HepG2 (cell line): ENCODE results near the gene DCTN2. TPM values are rescaled to one million over a fixed set of nuclear protein-coding genes. Genes with fewer than 3 reads are reported as not detected.
A peak's percentile ranks its signal among the peaks of the same experiment; 100 is the strongest.

ENCODE experiments used
- ATAC-seq: fragments of 200-7000 bp; cut with Tn5 transposase; 3 replicates; pipeline ENCODE4 v1.9.1; 2020; ENCODE audit warnings: mild to moderate bottlenecking, moderate library complexity
- BruUV-seq: library from RNA; stranded (reverse); fragments of 400-500 nt; replicated peaks from 2 replicates; lab custom pipeline; 2021; lab: Mats Ljungman, UMichigan
- CTCF ChIA-PET: fragments of 300-600 bp; formaldehyde crosslinking; extraction: SDS; loops from one replicate; lab custom pipeline; 2021; ENCODE audit warnings: low total read pairs, inconsistent platforms, low intra/inter-chr PET ratio; lab: Yijun Ruan, JAX
- POLR2A ChIA-PET: fragments of 350-600 bp; sonication (Branson Sonifier 250); formaldehyde crosslinking; loops from one replicate; lab custom pipeline; 2020; ENCODE audit warnings: antibody characterized with exemption, inconsistent platforms; lab: Yijun Ruan, JAX
- DNase-seq: peaks from one replicate; pipeline ENCODE4 v3.0.0-alpha.2; 2015; ENCODE audit warnings: low spot score
- FAIRE-seq: peaks from 3 replicates; lab custom pipeline; 2011; peaks lifted over from hg19 to GRCh38; lab: Jason Lieb, UNC
- H2AFZ ChIP-seq: one replicate; pipeline ENCODE4 v1.6.1; 2011; ENCODE audit warnings: low read length, inconsistent platforms
- H3K27ac ChIP-seq: fragments of 300-600 bp; 3 replicates; pipeline ENCODE4 v1.8.0; 2011; ENCODE audit warnings: mixed run types, mild to moderate bottlenecking, mixed read lengths, low read length, inconsistent platforms; ENCODE audit not compliant: insufficient read depth; ENCODE audit errors: extremely low read length
- H3K27me3 ChIP-seq, 2 experiments: fragments of 200-600 bp in 1 of 2; 2 replicates in 1 of 2; 3 replicates in 1 of 2; pipeline versions ENCODE4 v1.6.0 to v1.8.0; 2011; ENCODE audit warnings: low read length in 2 of 2, mild to moderate bottlenecking in 2 of 2, moderate library complexity in 2 of 2, inconsistent platforms in 1 of 2; ENCODE audit not compliant: insufficient read depth in 2 of 2, control insufficient read depth in 1 of 2
- H3K36me3 ChIP-seq, 2 experiments: fragments of 200-600 bp in 1 of 2; replicated peaks in 1 of 2; 2 replicates in 1 of 2; 3 replicates in 1 of 2; pipeline versions ENCODE4 v1.5.1 to v1.8.0; 2011; ENCODE audit warnings: low read length in 2 of 2, inconsistent platforms in 1 of 2; ENCODE audit not compliant: insufficient read depth in 2 of 2, control insufficient read depth in 1 of 2
- H3K4me1 ChIP-seq: 2 replicates; pipeline ENCODE4 v1.5.1; 2012; ENCODE audit warnings: low read length, inconsistent platforms; ENCODE audit not compliant: insufficient read depth
- H3K4me2 ChIP-seq: 2 replicates; pipeline ENCODE4 v1.6.0; 2011; ENCODE audit warnings: low read depth, low read length, inconsistent platforms
- H3K4me3 ChIP-seq, 3 experiments: fragments of 200-600 bp in 1 of 3; sonication (generic), shearing (Covaris generic) in 1 of 3; replicated peaks in 1 of 3; 2 replicates each; pipeline ENCODE4 v1.5.1; 2011 to 2016; ENCODE audit warnings: low read length in 3 of 3, inconsistent platforms in 2 of 3, low read depth in 2 of 3, mild to moderate bottlenecking in 2 of 3, control low read depth in 1 of 3, mixed read lengths in 1 of 3; ENCODE audit not compliant: insufficient read depth in 1 of 3
- H3K79me2 ChIP-seq: one replicate; pipeline ENCODE4 v1.6.1; 2011; ENCODE audit warnings: low read length, inconsistent platforms; ENCODE audit not compliant: insufficient read depth
- H3K9ac ChIP-seq: 2 replicates; pipeline ENCODE4 v1.6.0; 2011; ENCODE audit warnings: mild to moderate bottlenecking, low read depth, low read length, inconsistent platforms; ENCODE audit not compliant: insufficient read depth
- H3K9me3 ChIP-seq: 2 replicates; pipeline ENCODE4 v1.5.1; 2012; ENCODE audit warnings: mild to moderate bottlenecking, low read length
- H4K20me1 ChIP-seq: 2 replicates; pipeline ENCODE4 v1.6.0; 2011; ENCODE audit warnings: inconsistent platforms, mild to moderate bottlenecking, low read length, moderate library complexity; ENCODE audit not compliant: insufficient read depth
- BHLHE40 ChIP-seq: IDR thresholded peaks from 2 replicates; pipeline ENCODE4 v1.6.1; 2011; ENCODE audit warnings: low read length, improper control_type of control experiment
- CCDC6 ChIP-seq: sonication (generic); formaldehyde crosslinking; IDR thresholded peaks from 2 replicates; pipeline ENCODE4 v1.8.1; 2022; ENCODE audit warnings: mild to moderate bottlenecking, missing genetic modification reagents, moderate library complexity
- GATA4 ChIP-seq: sonication (generic); IDR thresholded peaks from 2 replicates; pipeline ENCODE4 v1.6.1; 2016; ENCODE audit warnings: antibody characterized with exemption, low read depth, borderline replicate concordance
- MIER3 ChIP-seq: IDR thresholded peaks from 2 replicates; pipeline ENCODE4 v1.6.1; 2016; ENCODE audit warnings: missing compliant biosample characterization, borderline replicate concordance
- POGZ ChIP-seq: sonication (generic); formaldehyde crosslinking; IDR thresholded peaks from 2 replicates; pipeline ENCODE4 v1.4.0; 2020; ENCODE audit warnings: mild to moderate bottlenecking, missing genetic modification reagents
- POLR2AphosphoS2 ChIP-seq: IDR thresholded peaks from 2 replicates; pipeline ENCODE4 v1.6.1; 2011; ENCODE audit warnings: low read depth, low read length, improper control_type of control experiment
- SIX1 ChIP-seq: sonication (generic); formaldehyde crosslinking; IDR thresholded peaks from 2 replicates; pipeline ENCODE4 v1.4.0; 2020; ENCODE audit warnings: missing genetic modification reagents, borderline replicate concordance
- SRSF4 ChIP-seq: fragments of 200-400 bp; formaldehyde crosslinking; IDR thresholded peaks from one replicate; pipeline ENCODE4 v1.6.1; 2018; ENCODE audit warnings: mild to moderate bottlenecking, low read depth, low read length, moderate library complexity; ENCODE audit not compliant: poor library complexity, severe bottlenecking
- ZBTB3 ChIP-seq: sonication (generic); formaldehyde crosslinking; IDR thresholded peaks from 2 replicates; pipeline ENCODE4 v1.4.0; 2020; ENCODE audit warnings: low read depth, mild to moderate bottlenecking, moderate library complexity, missing genetic modification reagents, borderline replicate concordance
- ZNF124 ChIP-seq: sonication (generic); formaldehyde crosslinking; IDR thresholded peaks from 2 replicates; pipeline ENCODE4 v1.4.0; 2020; ENCODE audit warnings: missing genetic modification reagents
- ZNF326 ChIP-seq: sonication (generic); formaldehyde crosslinking; IDR thresholded peaks from 2 replicates; pipeline ENCODE4 v1.4.0; 2020; ENCODE audit warnings: missing genetic modification reagents, borderline replicate concordance
- ZNF33B ChIP-seq: sonication (generic); formaldehyde crosslinking; IDR thresholded peaks from 2 replicates; pipeline ENCODE4 v1.5.1; 2020; ENCODE audit warnings: mild to moderate bottlenecking, missing genetic modification reagents
- ZNF629 ChIP-seq: sonication (generic); formaldehyde crosslinking; conservative IDR thresholded peaks from 2 replicates; pipeline ENCODE4 v1.5.0; 2020; ENCODE audit warnings: missing genetic modification reagents
- ZNF879 ChIP-seq: sonication (generic); formaldehyde crosslinking; IDR thresholded peaks from 2 replicates; pipeline ENCODE4 v1.8.1; 2023; ENCODE audit warnings: missing genetic modification reagents
- ZSCAN21 ChIP-seq: sonication (generic); formaldehyde crosslinking; IDR thresholded peaks from 2 replicates; pipeline ENCODE4 v1.8.0; 2022; ENCODE audit warnings: mild to moderate bottlenecking, missing genetic modification reagents, moderate library complexity, borderline replicate concordance
- WGBS: methylation state at CpG from one replicate; pipeline ENCODE4 v1.1.6; 2017; ENCODE audit warnings: low lambda C conversion rate; 5-methylcytosine and 5-hydroxymethylcytosine counted together
- in situ Hi-C: cut with HindIII; loops from 2 replicates; pipeline ENCODE4 v1.10.0; 2017; ENCODE audit warnings: low pct_unique_long_range_greater_than_20kb; ENCODE audit not compliant: extremely low pct_ligation_motif_present
- intact Hi-C: fragments of 100-400 bp; cut with micrococcal nuclease; formaldehyde crosslinking; loops from one replicate; pipeline ENCODE4 v1.10.0; 2022; ENCODE audit not compliant: unreplicated experiment
- polyA plus RNA-seq, 8 experiments: library from polyadenylated mRNA; depleted of rRNA in 3 of 8; stranded (reverse) in 7 of 8; unstranded in 1 of 8; fragments of >200 nt; fragmentation: Illumina TruSeq in 4 of 8; extraction: Trizol in 4 of 8; gene quantifications; 2 replicates each; pipeline versions ENCODE4 v1.2.1 to v1.2.3, GENCODE V29; 2011 to 2016; ENCODE audit warnings: low read depth in 4 of 8, missing spikeins in 1 of 8, mixed read lengths in 1 of 8; ENCODE audit not compliant: insufficient read depth in 1 of 8
- total RNA-seq, 5 experiments: library from RNA; depleted of rRNA; stranded (reverse); fragments of >200 nt; fragmentation: Illumina TruSeq; extraction: Trizol; gene quantifications; 2 replicates each; pipeline ENCODE4 v1.2.3, GENCODE V29; 2016; ENCODE audit warnings: low read depth in 1 of 5
- TF ChIP-seq, protein P1 (sequence below): sonication (generic); formaldehyde crosslinking; IDR thresholded peaks from 2 replicates; pipeline ENCODE4 v1.4.0; 2020; ENCODE audit warnings: missing genetic modification reagents, low read depth, mild to moderate bottlenecking, borderline replicate concordance

The DCTN2 gene
- total and polyA plus RNA-seq, 2 of the 13 experiments (the other 11 are each of a cell fraction or from before 2014, with no cell fraction given), result 72.0 to 77.4 TPM

- Histone ChIP-seq H3K36me3 (no peaks in the 10 kb centered on the region), H3K27ac (no peak overlapping the region), H3K4me1 (peaks cover 48% of the 10 kb centered on the region), H3K4me2 (peak overlapping the region; percentile 81), H3K9ac (no peak overlapping the region), H3K4me3 (peak overlapping the region in 1 of 3 experiments; percentile 75; a peak in 3 of 6 replicates), H2AFZ (no peak overlapping the region), H4K20me1 (no peaks in the 10 kb centered on the region), H3K79me2 (peaks cover 8% of the 10 kb centered on the region), H3K9me3 (no peaks in the 10 kb centered on the region), H3K27me3 (peaks cover 1 to 27% of the 10 kb centered on the region in 2 experiments; a peak in 3 of 5 replicates)
- no peak for DNase-seq
- in situ Hi-C loops, result no loop called here
- ChIA-PET POLR2A (no interaction called here), CTCF (interaction anchor here (1.3 kb wide), 1 partner anchor 33 kb away, joined by 4 read pairs; no protein-coding TSS in a partner anchor)
- BruUV-seq, result no TSS peak
- intact Hi-C loops, result no loop called here
- 65% methylated on average over 7 of the region's 7 CpGs for WGBS
- no peak for ATAC-seq
- FAIRE-seq, result no peak
- TF ChIP-seq BHLHE40 (no peak), ZNF629 (CRISPR knock-in tag) (peak; percentile 54; the same call in 1 of the 2 replicates), POGZ (CRISPR knock-in tag) (no peak), CCDC6 (CRISPR knock-in tag) (no peak)
These were observed 3.9 kb upstream of the DCTN2 start for GRCh38 chr12:57550641-57551549.

DNA sequence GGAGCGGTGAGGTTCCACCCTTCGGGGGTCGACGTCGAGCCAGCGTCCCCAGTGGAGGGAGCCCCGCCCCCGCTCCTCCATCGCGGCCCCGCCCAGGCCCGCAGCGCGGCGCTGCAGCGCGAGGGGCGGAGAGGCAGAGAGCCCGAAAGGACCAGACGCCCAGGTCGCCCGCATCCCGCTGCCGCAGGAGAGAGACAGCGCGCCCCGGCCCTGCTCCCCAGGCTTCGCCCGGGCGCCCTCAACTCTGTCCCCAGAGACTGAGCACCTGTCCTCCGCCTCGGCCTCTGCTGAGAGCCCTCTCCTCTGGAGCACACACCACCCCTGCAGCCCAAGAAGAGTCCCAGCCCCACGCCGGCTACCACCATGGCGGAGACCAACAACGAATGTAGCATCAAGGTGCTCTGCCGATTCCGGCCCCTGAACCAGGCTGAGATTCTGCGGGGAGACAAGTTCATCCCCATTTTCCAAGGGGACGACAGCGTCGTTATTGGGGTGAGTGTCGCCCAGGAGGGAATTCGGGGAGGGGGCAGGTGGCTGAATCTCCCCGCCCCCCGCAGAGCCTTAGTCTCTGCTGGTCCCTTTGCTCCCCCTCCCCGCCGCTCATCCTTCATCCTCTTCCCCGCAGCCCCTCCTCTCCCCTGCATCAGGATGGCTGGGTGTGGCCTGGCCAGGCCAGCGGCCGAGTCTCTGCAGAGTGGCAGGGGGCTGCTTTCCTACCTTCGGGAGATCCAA is 3.1 kb upstream of the DCTN2 start, which contains the start of gene KIF5A:
Gene KIF5A, plus strand, starts transcription at position 136 of the 732 bp plus-strand sequence. Its CDS starts 228 bp downstream, at position 364.
- no peak within 1 kb of the TSS for H3K27ac ChIP-seq
- DNase-seq (no peak), ATAC-seq (peak; percentile 64), FAIRE-seq (no peak)
- CTCF ChIA-PET, result interaction anchor here (1.3 kb wide), 1 partner anchor 33 kb away, joined by 4 read pairs; no protein-coding TSS in a partner anchor
- in situ Hi-C loops (no loop called here), intact Hi-C loops (no loop called here)
- no peaks in the 10 kb centered on the region for H3K36me3 ChIP-seq
- peak within 1 kb of the TSS; percentile 51 to 75 (median 57) for H3K4me3 ChIP-seq
- POLR2A ChIA-PET, result no interaction called here
- H3K4me1 ChIP-seq, result peaks cover 56% of the 10 kb centered on the region
- peak within 1 kb of the TSS; percentile 31; the same call in 1 of the 2 replicates for H3K9ac ChIP-seq
- H3K4me2 ChIP-seq, result peak within 1 kb of the TSS; percentile 81
- H3K79me2 ChIP-seq, result peaks cover 15% of the 10 kb centered on the region
- no peaks in the 10 kb centered on the region for H4K20me1 ChIP-seq
- H3K27me3 ChIP-seq, result peaks cover 1 to 27% of the 10 kb centered on the region in 2 experiments; a peak in 3 of 5 replicates
- WGBS, result 34% methylated on average over 26 of the region's 52 CpGs
- BruUV-seq, result no TSS peak
- H2AFZ ChIP-seq, result no peak within 1 kb of the TSS
- no peaks in the 10 kb centered on the region for H3K9me3 ChIP-seq
- TF ChIP-seq SIX1 (CRISPR knock-in tag) (no peak), ZNF124 (CRISPR knock-in tag) (no peak), SRSF4 (no peak), ZBTB3 (CRISPR knock-in tag) (no peak), GATA4 (no peak), ZNF33B (no peak), ZNF879 (CRISPR knock-in tag) (no peak), MIER3 (CRISPR knock-in tag) (no peak), POLR2AphosphoS2 (no peak), ZNF326 (CRISPR knock-in tag) (no peak), ZSCAN21 (CRISPR knock-in tag) (no peak)
- TF ChIP-seq, protein P1, sequence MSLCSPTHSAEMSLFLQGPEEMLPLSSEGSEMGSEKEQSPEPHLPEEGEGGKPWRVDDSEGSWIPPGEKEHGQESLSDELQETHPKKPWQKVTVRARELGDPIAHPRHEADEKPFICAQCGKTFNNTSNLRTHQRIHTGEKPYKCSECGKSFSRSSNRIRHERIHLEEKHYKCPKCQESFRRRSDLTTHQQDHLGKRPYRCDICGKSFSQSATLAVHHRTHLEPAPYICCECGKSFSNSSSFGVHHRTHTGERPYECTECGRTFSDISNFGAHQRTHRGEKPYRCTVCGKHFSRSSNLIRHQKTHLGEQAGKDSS (CRISPR knock-in tag), result no peak
